Measurements from ENCODE around the gene WBP2NL.

- no peak for TF ChIP-seq CTCF (IDR thresholded peaks at IDR 0.05)
- TF ChIP-seq EZH2 (IDR thresholded peaks at IDR 0.05; ENCODE audit: borderline replicate concordance, insufficient read depth, low read depth, low read length, poor library complexity, severe bottlenecking) = no peak
Measured at GRCh38 chr22:42033263-42034181, 34.9 kb downstream of the WBP2NL start.

Measured in B cell (primary cell).